T-helper 2 cell treated with Interferon-gamma antibody and Interleukin-4, amounts not matched to agents 5 μg/mL and 100 μg/mL, for 36 hours (primary cell): ENCODE results near the gene ZNF275.
"Not testable (repeated sequence)": the region's sequence is repeated elsewhere in the genome, so short reads cannot be mapped to it uniquely, and the experiment has no call there.

Experiments
- DNase-seq: peaks from one replicate; pipeline ENCODE4 v3.0.0; 2021; ENCODE audit warnings: low spot score
- H3K27ac Mint-ChIP-seq: one replicate; pipeline ENCODE4 v1.8.0; 2021; ENCODE audit warnings: mild to moderate bottlenecking, mixed read lengths
- H3K27me3 Mint-ChIP-seq: one replicate; pipeline ENCODE4 v1.8.0; 2021; ENCODE audit warnings: low read depth, mixed read lengths
- H3K36me3 Mint-ChIP-seq: one replicate; pipeline ENCODE4 v1.8.0; 2021; ENCODE audit warnings: low read depth, mixed read lengths
- H3K4me1 Mint-ChIP-seq: one replicate; pipeline ENCODE4 v1.8.0; 2021; ENCODE audit warnings: low read depth, mixed read lengths
- H3K4me3 Mint-ChIP-seq: one replicate; pipeline ENCODE4 v1.8.0; 2022; ENCODE audit warnings: mild to moderate bottlenecking, moderate library complexity, mixed read lengths
- H3K9me3 Mint-ChIP-seq: one replicate; pipeline ENCODE4 v1.8.0; 2021; ENCODE audit warnings: mixed read lengths

The ZNF275 gene

DNA sequence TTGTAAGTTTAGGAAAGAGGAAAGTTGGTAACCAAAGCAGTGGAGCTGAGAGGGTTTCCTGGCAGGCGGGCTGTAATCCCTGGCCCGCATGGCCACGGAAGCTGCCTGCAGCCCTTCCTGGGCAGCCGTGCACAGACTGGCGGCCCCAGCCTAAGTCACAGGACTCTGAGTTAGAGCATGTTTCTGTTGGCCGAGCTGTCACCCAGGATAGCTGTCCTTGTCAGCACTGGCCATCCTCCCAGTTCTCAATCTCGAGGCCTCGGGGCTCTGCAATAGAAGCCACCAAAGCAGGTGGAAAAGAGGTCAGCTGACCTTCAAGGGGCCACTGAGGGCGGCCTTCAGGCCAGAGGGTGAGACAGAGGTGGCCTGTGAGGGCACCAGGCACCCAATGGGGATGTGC, 46.7 kb downstream of the ZNF275 start:
- Mint-ChIP-seq H3K27me3 (no peaks in the 10 kb centered on the region), H3K36me3 (no peaks in the 10 kb centered on the region), H3K27ac (no peak overlapping the region), H3K4me1 (no peaks in the 10 kb centered on the region), H3K4me3 (no peak overlapping the region), H3K9me3 (no peaks in the 10 kb centered on the region)
- DNase-seq: no peak

DNA sequence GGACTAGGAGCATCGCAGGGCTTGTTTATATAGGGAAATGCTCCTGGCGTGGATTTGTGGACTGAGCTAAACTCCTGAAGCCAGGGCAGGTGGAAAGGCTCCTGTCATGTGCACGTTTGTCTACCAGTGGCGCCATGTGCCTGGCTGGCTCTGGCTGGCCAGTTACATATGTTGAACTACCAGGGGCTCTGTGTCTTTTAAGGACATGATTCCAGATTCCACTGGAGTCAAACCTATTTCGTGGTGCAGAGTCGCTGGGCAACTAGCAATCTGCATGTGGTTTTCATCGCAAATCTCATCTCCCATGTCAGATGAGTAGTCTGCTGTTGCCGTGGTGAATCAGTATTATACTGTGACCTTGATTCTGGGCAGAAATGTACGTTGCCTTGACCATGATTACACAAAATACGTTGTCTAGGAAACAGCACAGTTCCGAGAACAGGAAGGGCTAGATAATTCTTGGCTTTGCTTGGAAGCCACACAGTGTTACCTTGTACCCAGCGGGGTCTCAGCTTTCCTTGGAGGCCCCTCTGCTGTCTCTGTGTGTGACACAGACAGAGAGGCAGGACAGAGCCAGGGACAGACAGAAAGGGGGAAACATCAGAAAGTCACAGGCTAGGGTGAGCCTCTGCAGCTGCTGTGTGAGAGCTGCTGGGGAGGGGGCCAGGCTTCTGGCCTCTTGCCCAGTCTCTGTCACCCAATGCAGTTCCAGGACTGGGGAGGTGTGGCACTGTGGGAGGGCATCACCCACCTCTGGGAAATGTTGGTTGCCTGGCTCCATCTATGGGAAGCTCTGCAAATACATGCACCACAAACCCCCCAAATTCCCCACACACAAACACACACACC, 48.0 kb downstream of the ZNF275 start:
- no peaks in the 10 kb centered on the region for H3K4me1 Mint-ChIP-seq
- H3K4me3 Mint-ChIP-seq: no peak overlapping the region
- peaks cover 3% of the 10 kb centered on the region for H3K27me3 Mint-ChIP-seq
- no peak for DNase-seq
- no peaks in the 10 kb centered on the region for H3K36me3 Mint-ChIP-seq
- no peak overlapping the region for H3K27ac Mint-ChIP-seq
- H3K9me3 Mint-ChIP-seq: no peaks in the 10 kb centered on the region

DNA sequence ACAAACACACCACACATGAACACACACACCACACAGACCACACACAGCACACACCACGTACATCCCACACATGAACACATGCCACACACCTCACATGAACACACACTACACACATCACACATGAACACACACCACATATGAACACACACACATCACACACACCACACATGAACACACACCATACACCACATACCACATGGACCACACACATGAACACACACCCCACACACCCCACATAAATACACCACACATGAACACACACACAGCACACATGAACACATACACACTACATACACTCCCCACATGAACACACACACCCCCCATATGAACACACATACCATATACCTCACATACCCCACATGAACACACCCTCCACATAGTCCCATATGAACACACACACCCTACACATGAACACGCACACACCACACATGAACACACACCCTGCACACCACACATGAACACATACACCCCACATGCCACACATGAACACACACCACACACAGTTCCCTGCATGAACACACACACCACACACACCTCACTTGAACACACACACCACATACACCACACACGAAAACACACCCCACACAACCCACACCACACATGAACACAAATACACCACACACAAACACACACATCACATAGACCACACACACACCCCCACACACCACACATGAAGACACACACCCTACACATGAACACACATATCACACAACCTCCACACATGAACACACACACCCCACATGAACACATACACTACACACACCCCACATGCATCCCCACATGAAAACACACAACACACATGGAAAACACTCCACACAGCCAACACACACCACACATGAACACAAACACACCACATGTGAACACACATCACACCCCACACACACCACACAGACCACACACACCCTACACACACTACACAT, 48.9 kb downstream of the ZNF275 start:
- no peak for DNase-seq
- Mint-ChIP-seq H3K4me3 (no peak overlapping the region), H3K9me3 (no peaks in the 10 kb centered on the region), H3K36me3 (no peaks in the 10 kb centered on the region), H3K27me3 (peaks cover 3% of the 10 kb centered on the region), H3K27ac (no peak overlapping the region), H3K4me1 (no peaks in the 10 kb centered on the region)

DNA sequence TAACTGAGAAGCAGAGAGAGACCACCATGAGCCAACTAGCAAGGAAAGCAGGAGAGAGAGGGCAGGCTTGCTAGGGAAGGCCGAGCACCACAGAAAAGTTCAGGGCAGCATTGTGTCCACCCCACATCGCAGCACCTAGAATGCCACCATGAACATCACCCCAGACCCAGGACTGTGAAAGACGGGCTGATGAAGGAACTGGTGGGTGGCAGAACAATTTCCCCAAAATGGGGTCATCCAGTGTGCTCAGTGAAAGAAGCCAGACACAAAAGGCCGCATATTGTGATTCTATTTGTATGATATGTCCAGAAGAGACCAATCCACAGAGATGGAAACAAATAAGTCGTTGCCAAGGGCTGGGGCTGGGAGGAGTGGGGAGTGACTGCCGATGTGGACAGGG, 50.4 kb downstream of the ZNF275 start:
- no peak for DNase-seq
- Mint-ChIP-seq H3K4me3 (no peak overlapping the region), H3K27ac (no peak overlapping the region), H3K9me3 (no peaks in the 10 kb centered on the region), H3K4me1 (no peaks in the 10 kb centered on the region), H3K36me3 (no peaks in the 10 kb centered on the region), H3K27me3 (peaks cover 3% of the 10 kb centered on the region)

DNA sequence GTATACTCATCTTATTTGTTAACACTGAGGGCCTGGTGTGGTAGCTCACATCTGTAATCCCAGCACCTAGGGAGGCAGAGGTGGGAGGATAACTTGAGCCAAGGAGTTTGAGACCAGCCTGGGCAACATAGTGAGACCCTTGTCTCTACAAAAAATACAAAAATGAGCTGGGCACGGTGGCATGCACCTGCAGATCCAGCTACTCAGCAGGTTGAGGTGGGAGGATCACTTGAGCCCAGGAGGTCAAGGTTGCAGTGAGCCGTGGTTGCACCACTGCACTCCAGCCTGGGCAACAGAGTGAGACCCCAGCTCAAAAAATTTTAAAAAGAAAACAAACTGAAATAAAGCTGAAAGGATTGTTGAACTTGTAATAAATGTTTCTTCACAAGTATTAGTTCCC, 51.0 kb downstream of the ZNF275 start:
- H3K36me3 Mint-ChIP-seq, H3K27me3 Mint-ChIP-seq: not testable (repeated sequence)

DNA sequence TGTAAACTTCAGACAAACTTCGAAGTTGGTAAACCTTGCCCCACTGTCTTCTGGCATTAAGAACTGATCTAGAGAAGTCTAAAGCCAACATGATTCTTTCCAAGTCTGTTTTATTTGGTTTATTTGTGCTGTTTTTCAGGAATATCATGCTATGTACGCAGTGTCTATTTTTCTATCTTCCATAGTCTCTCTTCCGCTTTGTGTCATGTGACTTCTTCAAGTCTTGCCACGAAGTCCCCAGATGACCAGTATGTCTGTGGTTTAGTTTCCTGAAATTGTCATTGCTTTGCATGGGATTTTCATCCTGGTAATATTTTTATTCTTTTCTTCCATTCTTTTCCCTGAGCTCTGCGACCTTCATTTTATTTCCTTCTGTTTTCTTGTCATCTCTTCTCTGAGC, 52.1 kb downstream of the ZNF275 start:
- no peaks in the 10 kb centered on the region for H3K9me3 Mint-ChIP-seq
- H3K4me1 Mint-ChIP-seq: no peaks in the 10 kb centered on the region
- peaks cover 3% of the 10 kb centered on the region for H3K27me3 Mint-ChIP-seq
- H3K4me3 Mint-ChIP-seq: no peak overlapping the region
- DNase-seq: no peak
- no peaks in the 10 kb centered on the region for H3K36me3 Mint-ChIP-seq
- no peak overlapping the region for H3K27ac Mint-ChIP-seq

More for the DNA sequence above, 51.0 kb downstream of the ZNF275 start:
- not testable (repeated sequence) for H3K9me3 Mint-ChIP-seq, H3K4me3 Mint-ChIP-seq, H3K4me1 Mint-ChIP-seq, DNase-seq, H3K27ac Mint-ChIP-seq

DNA sequence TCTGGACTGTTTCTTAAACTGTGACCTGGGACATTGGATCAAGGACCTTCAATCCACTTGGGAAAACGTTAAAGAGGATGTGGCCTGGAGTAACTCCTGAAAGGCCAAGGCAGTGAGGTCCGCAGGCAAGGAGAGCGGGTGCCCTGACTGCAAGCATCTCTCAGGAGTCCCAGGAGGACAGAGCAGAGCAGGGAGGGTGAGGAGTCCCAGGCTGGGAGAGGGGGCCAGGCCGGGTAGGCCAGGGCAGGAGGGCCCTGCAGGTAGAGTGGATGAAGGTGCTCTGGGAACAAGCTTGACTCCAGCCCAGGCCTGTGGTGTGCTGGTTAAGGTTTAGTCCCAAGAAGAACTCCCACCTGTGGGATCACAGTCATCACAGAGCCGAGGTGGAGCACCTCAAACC, 53.4 kb downstream of the ZNF275 start:
- Mint-ChIP-seq H3K4me1 (no peaks in the 10 kb centered on the region), H3K27me3 (peaks cover 3% of the 10 kb centered on the region), H3K4me3 (no peak overlapping the region), H3K9me3 (no peaks in the 10 kb centered on the region), H3K27ac (no peak overlapping the region), H3K36me3 (no peaks in the 10 kb centered on the region)
- no peak for DNase-seq

DNA sequence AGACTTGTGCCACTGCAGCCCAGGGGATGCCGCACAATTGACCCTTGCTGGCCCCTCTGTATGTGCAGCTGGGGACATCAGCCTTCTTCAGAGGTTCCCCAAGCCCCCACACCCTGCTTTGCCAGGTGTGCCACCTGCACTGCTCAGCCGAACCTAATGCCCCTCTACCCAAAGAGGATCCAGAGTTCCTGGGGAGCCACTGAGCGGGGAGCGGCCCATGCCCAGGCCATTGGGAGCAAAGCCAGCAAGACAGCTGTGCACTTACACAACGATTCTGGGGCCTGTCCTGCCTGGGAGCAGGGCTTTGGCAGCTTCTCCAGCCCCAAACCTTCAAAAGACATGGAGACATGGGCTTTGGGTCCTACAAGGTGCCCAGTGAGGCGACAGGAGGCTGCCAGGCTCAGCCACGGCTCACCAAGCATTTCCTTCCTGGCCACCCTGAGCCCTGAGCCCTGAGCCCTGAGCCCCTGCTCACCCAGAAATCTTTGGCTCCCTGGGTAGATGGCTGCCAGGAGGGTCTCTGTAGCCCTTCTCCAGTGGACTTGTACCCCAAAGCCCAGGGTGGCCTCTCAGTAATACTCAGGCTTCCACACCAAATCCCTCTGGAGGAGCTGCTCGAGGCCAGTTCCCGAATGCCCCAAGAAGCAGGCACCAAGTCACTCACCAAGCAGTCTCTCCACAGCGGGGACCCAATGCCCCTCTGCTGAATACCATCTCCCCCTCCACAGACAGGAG, 54.2 kb downstream of the ZNF275 start:
- Mint-ChIP-seq H3K27ac (no peak overlapping the region), H3K4me3 (no peak overlapping the region), H3K4me1 (no peaks in the 10 kb centered on the region), H3K27me3 (peaks cover 3% of the 10 kb centered on the region), H3K36me3 (no peaks in the 10 kb centered on the region), H3K9me3 (no peaks in the 10 kb centered on the region)
- DNase-seq: no peak

DNA sequence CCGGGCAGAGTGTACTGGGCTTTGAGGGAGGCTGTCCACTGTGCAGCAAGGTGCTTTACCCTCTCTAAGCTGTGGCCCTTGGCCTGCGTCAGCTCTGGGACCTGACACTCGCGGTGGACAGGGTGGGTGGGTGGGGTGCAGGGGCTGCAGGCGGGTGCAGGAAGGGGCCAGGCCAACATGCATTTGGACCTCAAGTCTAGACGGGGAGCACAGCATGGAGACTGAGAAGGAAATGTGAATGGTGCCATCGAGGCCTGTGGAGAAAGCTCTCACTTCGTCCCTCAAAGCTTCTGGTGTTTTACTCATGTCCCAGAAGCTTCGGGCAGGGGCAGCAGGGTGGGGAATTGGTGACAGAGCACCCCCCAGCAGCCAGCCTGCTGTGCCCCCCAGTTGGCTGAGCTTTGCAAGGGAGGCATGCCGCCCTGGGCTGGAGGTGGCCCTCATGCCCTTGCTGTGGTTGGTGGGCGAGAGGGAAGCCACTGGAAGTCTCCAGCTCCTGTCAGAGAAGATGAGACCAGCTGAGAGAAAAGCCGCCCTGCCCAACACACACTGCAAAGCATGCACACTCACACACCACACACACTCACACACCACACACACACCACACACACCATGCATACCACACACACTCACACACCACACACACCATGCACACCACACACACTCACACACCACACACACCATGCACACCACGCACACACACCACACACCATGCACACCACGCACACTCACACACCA, 54.9 kb downstream of the ZNF275 start:
- no peak overlapping the region for H3K27ac Mint-ChIP-seq
- H3K36me3 Mint-ChIP-seq: no peaks in the 10 kb centered on the region
- peaks cover 1% of the 10 kb centered on the region for H3K4me1 Mint-ChIP-seq
- peaks cover 3% of the 10 kb centered on the region for H3K27me3 Mint-ChIP-seq
- no peak for DNase-seq
- no peaks in the 10 kb centered on the region for H3K9me3 Mint-ChIP-seq
- no peak overlapping the region for H3K4me3 Mint-ChIP-seq

DNA sequence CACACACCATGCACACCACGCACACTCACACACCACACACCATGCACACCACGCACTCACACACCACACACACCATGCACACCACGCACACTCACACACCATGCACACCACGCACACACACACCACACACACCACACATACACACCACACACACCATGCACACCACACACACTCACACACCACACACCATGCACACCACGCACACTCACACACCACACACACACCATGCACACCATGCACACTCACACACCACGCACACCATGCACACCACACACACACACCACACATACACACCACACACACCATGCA, 55.5 kb downstream of the ZNF275 start:
- DNase-seq, H3K9me3 Mint-ChIP-seq, H3K4me1 Mint-ChIP-seq, H3K36me3 Mint-ChIP-seq, H3K4me3 Mint-ChIP-seq, H3K27me3 Mint-ChIP-seq, H3K27ac Mint-ChIP-seq: not testable (repeated sequence)

DNA sequence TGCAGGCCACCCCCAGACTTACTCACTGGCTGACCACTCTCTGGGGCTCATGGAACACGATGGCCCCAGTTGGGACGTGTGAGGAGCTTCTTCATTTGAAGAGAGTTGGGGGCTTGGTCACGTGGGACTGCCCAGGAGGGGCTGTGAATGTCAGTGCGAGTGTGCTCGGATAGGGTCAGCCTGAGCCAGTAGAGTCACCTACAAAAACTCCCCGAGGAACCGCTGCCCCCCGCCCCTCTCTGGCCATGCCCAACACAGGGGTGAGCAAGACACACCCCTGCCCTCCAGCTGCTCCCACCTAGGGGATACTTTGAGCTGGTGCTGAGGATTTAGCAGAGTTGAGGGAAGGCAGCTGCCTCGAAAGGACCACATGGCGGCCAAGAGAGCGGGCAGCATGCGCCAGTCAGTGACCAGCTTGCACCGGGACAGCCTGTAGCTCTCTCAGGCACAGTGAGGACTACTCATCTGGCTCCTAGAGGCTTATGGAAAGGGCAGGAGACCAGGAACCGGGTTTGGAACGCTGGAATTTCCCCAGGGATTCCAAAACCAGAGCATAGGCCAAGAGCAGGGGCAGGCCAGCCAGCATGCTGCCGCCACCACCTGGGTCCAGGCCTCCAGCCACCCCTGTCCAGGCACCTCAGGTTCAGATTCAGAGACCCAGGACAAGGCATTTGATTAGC, 58.8 kb downstream of the ZNF275 start:
- Mint-ChIP-seq H3K27me3 (no peaks in the 10 kb centered on the region), H3K36me3 (no peaks in the 10 kb centered on the region), H3K4me1 (peaks cover 18% of the 10 kb centered on the region), H3K27ac (no peak overlapping the region), H3K9me3 (no peaks in the 10 kb centered on the region), H3K4me3 (no peak overlapping the region)
- no peak for DNase-seq

DNA sequence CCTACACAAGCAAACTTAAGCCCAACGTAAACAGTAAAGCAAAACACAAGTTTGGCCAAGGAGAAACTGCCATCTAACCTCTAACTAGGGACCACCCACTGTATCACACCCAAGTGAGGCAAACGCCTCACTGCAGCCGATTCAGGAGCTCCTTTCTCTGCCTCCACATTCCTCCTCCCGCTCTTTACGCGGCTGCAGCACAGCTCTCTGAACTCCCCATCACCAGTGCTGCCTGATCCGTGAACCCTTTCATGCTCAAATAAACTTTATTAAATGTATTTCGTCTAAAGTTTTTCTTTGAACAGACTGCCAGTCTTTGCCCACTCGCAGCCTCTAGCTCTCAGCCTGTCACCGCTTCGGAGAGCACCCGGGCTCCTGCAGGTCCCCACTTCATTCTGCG, 60.7 kb downstream of the ZNF275 start:
- no peaks in the 10 kb centered on the region for H3K27me3 Mint-ChIP-seq
- no peak for DNase-seq
- H3K4me1 Mint-ChIP-seq: peaks cover 18% of the 10 kb centered on the region
- H3K9me3 Mint-ChIP-seq: no peaks in the 10 kb centered on the region
- H3K36me3 Mint-ChIP-seq: no peaks in the 10 kb centered on the region
- H3K4me3 Mint-ChIP-seq: no peak overlapping the region
- peak overlapping the region; percentile 26 for H3K27ac Mint-ChIP-seq

DNA sequence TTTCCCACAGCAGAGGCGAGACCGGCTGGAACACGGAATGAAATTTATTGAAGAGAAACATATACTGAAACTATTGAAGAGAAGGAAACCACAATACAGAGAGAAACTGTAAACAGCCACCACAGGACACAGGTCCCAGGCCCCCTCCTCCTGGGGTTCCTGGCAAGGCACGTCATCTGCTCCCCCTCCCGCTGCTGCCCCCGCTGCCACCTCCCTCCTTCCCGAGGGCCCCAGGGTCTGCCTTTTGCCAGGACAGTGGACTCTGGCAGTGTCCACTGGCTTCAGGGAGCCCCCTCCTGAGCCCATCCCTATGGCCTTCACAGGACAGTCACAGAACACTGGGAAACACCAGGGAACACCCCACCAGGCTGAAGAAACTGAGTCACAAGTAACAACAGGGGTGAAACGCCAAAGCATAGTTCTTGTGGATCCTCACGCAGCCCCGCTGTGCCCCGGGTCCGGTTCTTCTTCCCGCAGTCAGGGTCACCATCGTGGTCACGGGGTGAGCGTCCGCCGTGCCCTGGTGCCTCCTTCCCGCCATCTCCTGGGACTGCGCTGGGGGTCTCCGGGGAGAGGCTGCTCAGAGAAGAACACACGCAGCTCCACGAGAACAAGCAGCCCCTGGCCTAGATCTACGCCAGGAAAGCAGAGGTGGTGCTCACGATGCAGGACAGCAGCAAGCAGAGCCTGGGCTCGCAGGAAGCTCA, 61.8 kb downstream of the ZNF275 start:
- H3K27ac Mint-ChIP-seq: peak overlapping the region; percentile 49

More for the DNA sequence above, 61.8 kb downstream of the ZNF275 start:
- peak overlapping the region; percentile 59 for H3K4me3 Mint-ChIP-seq
- no peaks in the 10 kb centered on the region for H3K27me3 Mint-ChIP-seq
- H3K9me3 Mint-ChIP-seq: no peaks in the 10 kb centered on the region
- H3K4me1 Mint-ChIP-seq: peaks cover 18% of the 10 kb centered on the region
- no peaks in the 10 kb centered on the region for H3K36me3 Mint-ChIP-seq
- DNase-seq: no peak
